IMR-90 (cell line): ENCODE data around the gene SLC9A3. TPM values are rescaled to one million over a fixed set of nuclear protein-coding genes. Genes with fewer than 3 reads are reported as not detected.
A peak's percentile ranks its signal among the peaks of the same experiment; 100 is the strongest.

Experiments used
- ATAC-seq: fragments of 200-7000 bp; cut with Tn5 transposase; 2 replicates; pipeline ENCODE4 v1.9.1; 2020; ENCODE audit warnings: low read depth, mild to moderate bottlenecking, moderate library complexity
- BruUV-seq: library from RNA; stranded (reverse); fragments of 400-500 nt; replicated peaks from 2 replicates; lab custom pipeline; 2021; lab: Mats Ljungman, UMichigan
- CTCF ChIA-PET: fragments of 300-600 bp; formaldehyde crosslinking; extraction: SDS; loops from one replicate; lab custom pipeline; 2021; ENCODE audit warnings: antibody characterized with exemption; lab: Yijun Ruan, JAX
- POLR2A ChIA-PET: fragments of 300-600 bp; sonication (Branson Sonifier 250); formaldehyde crosslinking; loops from one replicate; lab custom pipeline; 2022; ENCODE audit warnings: antibody characterized with exemption; ENCODE audit not compliant: unreplicated experiment; lab: Charles Lee
- DNase-seq: peaks from one replicate; pipeline ENCODE4 v3.0.0; 2013
- H2AFZ ChIP-seq: replicated peaks from 2 replicates; pipeline ENCODE3; 2013; ENCODE audit warnings: low read length, mild to moderate bottlenecking; ENCODE audit not compliant: poor library complexity
- H2AK5ac ChIP-seq: 2 replicates; pipeline ENCODE4 v1.6.1; 2013; ENCODE audit warnings: low read depth, low read length, inconsistent platforms
- H2AK9ac ChIP-seq: replicated peaks from 2 replicates; pipeline ENCODE3; 2013; ENCODE audit warnings: mild to moderate bottlenecking, low read depth, low read length, moderate library complexity; ENCODE audit not compliant: poor library complexity
- H2BK120ac ChIP-seq: 2 replicates; pipeline ENCODE4 v1.6.1; 2013; ENCODE audit warnings: low read depth, low read length, inconsistent platforms
- H2BK15ac ChIP-seq: 3 replicates; pipeline ENCODE4 v1.6.1; 2013; ENCODE audit warnings: low read depth, low read length, inconsistent platforms
- H2BK20ac ChIP-seq: 2 replicates; pipeline ENCODE4 v1.6.1; 2013; ENCODE audit warnings: low read depth, mild to moderate bottlenecking, inconsistent platforms, low read length, moderate library complexity
- H2BK5ac ChIP-seq: 2 replicates; pipeline ENCODE4 v1.6.1; 2013; ENCODE audit warnings: mild to moderate bottlenecking, low read depth, low read length, inconsistent platforms; ENCODE audit not compliant: poor library complexity, severe bottlenecking
- H3K14ac ChIP-seq: replicated peaks from 2 replicates; pipeline ENCODE4 v1.6.1; 2013; ENCODE audit warnings: low read depth, low read length, inconsistent platforms
- H3K18ac ChIP-seq: 2 replicates; pipeline ENCODE4 v1.6.1; 2013; ENCODE audit warnings: low read depth, low read length, control low read depth
- H3K23ac ChIP-seq: 2 replicates; pipeline ENCODE4 v1.6.1; 2013; ENCODE audit warnings: low read depth, low read length, inconsistent platforms
- H3K27ac ChIP-seq: 2 replicates; pipeline ENCODE4 v1.5.1; 2013; ENCODE audit warnings: mild to moderate bottlenecking, control low read depth, low read length; ENCODE audit not compliant: insufficient read depth
- H3K27me3 ChIP-seq: 2 replicates; pipeline ENCODE4 v1.6.1; 2013; ENCODE audit warnings: low read length; ENCODE audit not compliant: control insufficient read depth, insufficient read depth
- H3K36me3 ChIP-seq: 2 replicates; pipeline ENCODE4 v1.6.1; 2013; ENCODE audit warnings: low read length, mixed read lengths; ENCODE audit not compliant: control insufficient read depth, insufficient read depth
- H3K4ac ChIP-seq: 2 replicates; pipeline ENCODE4 v1.6.1; 2013; ENCODE audit warnings: low read depth, low read length, inconsistent platforms
- H3K4me1 ChIP-seq: 2 replicates; pipeline ENCODE4 v1.6.1; 2013; ENCODE audit warnings: low read length, mixed read lengths; ENCODE audit not compliant: control insufficient read depth, insufficient read depth
- H3K4me2 ChIP-seq: 2 replicates; pipeline ENCODE4 v1.6.1; 2013; ENCODE audit warnings: low read depth, mild to moderate bottlenecking, control low read depth, low read length, moderate library complexity
- H3K4me3 ChIP-seq: 2 replicates; pipeline ENCODE4 v1.5.1; 2013; ENCODE audit warnings: low read depth, mild to moderate bottlenecking, control low read depth, low read length, moderate library complexity; ENCODE audit not compliant: insufficient read depth
- H3K56ac ChIP-seq: 2 replicates; pipeline ENCODE4 v1.6.1; 2013; ENCODE audit warnings: low read length, inconsistent platforms; ENCODE audit not compliant: insufficient read depth; ENCODE audit errors: extremely low read depth
- H3K79me1 ChIP-seq, 2 experiments: 2 replicates each; pipeline ENCODE4 v1.6.1; 2013; ENCODE audit warnings: low read length in 2 of 2, inconsistent platforms in 1 of 2, low read depth in 1 of 2
- H3K9ac ChIP-seq: 2 replicates; pipeline ENCODE4 v1.6.1; 2013; ENCODE audit warnings: low read depth, low read length, control low read depth
- H3K9me1 ChIP-seq: 2 replicates; pipeline ENCODE4 v1.6.1; 2013; ENCODE audit warnings: low read length, inconsistent platforms; ENCODE audit not compliant: insufficient read depth
- H3K9me3 ChIP-seq: 2 replicates; pipeline ENCODE4 v1.6.1; 2013; ENCODE audit warnings: low read length; ENCODE audit not compliant: control insufficient read depth, insufficient read depth
- H4K20me1 ChIP-seq: 2 replicates; pipeline ENCODE4 v1.6.1; 2013; ENCODE audit warnings: low read length, inconsistent platforms; ENCODE audit not compliant: insufficient read depth
- H4K5ac ChIP-seq: 2 replicates; pipeline ENCODE4 v1.6.1; 2013; ENCODE audit warnings: mild to moderate bottlenecking, low read depth, low read length, control low read depth
- H4K8ac ChIP-seq, 2 experiments: 2 replicates each; pipeline ENCODE4 v1.6.1; 2013; ENCODE audit warnings: low read depth in 2 of 2, low read length in 2 of 2, control low read depth in 1 of 2, inconsistent platforms in 1 of 2
- H4K91ac ChIP-seq: 2 replicates; pipeline ENCODE4 v1.6.1; 2013; ENCODE audit warnings: low read depth, low read length, inconsistent platforms; ENCODE audit not compliant: insufficient read depth
- CEBPB ChIP-seq: IDR thresholded peaks from 2 replicates; pipeline ENCODE4 v1.6.1; 2012; ENCODE audit warnings: low read depth, low read length, improper control_type of control experiment
- MAFK ChIP-seq: IDR thresholded peaks from 2 replicates; pipeline ENCODE4 v1.6.1; 2012; ENCODE audit warnings: low read depth, low read length, improper control_type of control experiment
- NFE2L2 ChIP-seq: fragments of 150-350 bp; IDR thresholded peaks from 2 replicates; pipeline ENCODE4 v1.6.1; 2016; ENCODE audit warnings: low read depth, mild to moderate bottlenecking, low read length
- POLR2A ChIP-seq: IDR thresholded peaks from 2 replicates; pipeline ENCODE4 v1.6.1; 2012; ENCODE audit warnings: mild to moderate bottlenecking, low read depth, low read length
- RAD21 ChIP-seq: IDR thresholded peaks from 2 replicates; pipeline ENCODE4 v1.6.1; 2012; ENCODE audit warnings: low read length, improper control_type of control experiment
- RCOR1 ChIP-seq: IDR thresholded peaks from 2 replicates; pipeline ENCODE4 v1.6.1; 2012; ENCODE audit warnings: mild to moderate bottlenecking, low read length, improper control_type of control experiment; ENCODE audit not compliant: insufficient replicate concordance
- RFX5 ChIP-seq: IDR thresholded peaks from 2 replicates; pipeline ENCODE4 v1.8.0; 2012; ENCODE audit warnings: low read depth, mild to moderate bottlenecking, low read length, moderate library complexity
- SMC3 ChIP-seq: fragments of 150-350 bp; IDR thresholded peaks from 2 replicates; pipeline ENCODE4 v1.6.1; 2016; ENCODE audit warnings: low read depth, mild to moderate bottlenecking, antibody characterized with exemption, low read length, moderate library complexity
- USF2 ChIP-seq: fragments of 150-350 bp; IDR thresholded peaks from 2 replicates; pipeline ENCODE4 v1.6.1; 2017; ENCODE audit warnings: mild to moderate bottlenecking, antibody characterized with exemption, low read length, low read depth
- WGBS, 2 experiments: methylation state at CpG; one replicate each; pipeline versions ENCODE4 v1.1.5 to v1.1.7; 2013; ENCODE audit warnings: missing lambda C conversion rate in 2 of 2; ENCODE audit not compliant: insufficient read length in 1 of 2; ENCODE audit errors: extremely low coverage in 2 of 2; 5-methylcytosine and 5-hydroxymethylcytosine counted together
- dilution Hi-C: fragments of 300-500 bp; cut with HindIII; formaldehyde crosslinking; loops from one replicate; pipeline ENCODE4 v1.14.3; 2018; ENCODE audit warnings: low sequenced_read_pairs; ENCODE audit not compliant: unreplicated experiment
- in situ Hi-C: fragments of 300-500 bp; cut with MboI; formaldehyde crosslinking; loops from 3 replicates; pipeline ENCODE4 v1.14.3; 2019; ENCODE audit warnings: low sequenced_read_pairs, inconsistent platforms, mixed read lengths
- intact Hi-C: fragments of 100-400 bp; cut with micrococcal nuclease; formaldehyde crosslinking; loops from 2 replicates; pipeline ENCODE4 v1.10.0; 2022
- polyA plus RNA-seq, 3 experiments: library from polyadenylated mRNA; depleted of rRNA; stranded (reverse); fragments of >200 nt; gene quantifications; 2 replicates each; pipeline ENCODE4 v1.2.3, GENCODE V29; 2012; ENCODE audit warnings: low replicate concordance in 1 of 3
- total RNA-seq: library from RNA; depleted of rRNA; stranded (reverse); fragments of >200 nt; gene quantifications from 2 replicates; pipeline ENCODE4 v1.2.3, GENCODE V29; 2012

Gene SLC9A3
- total and polyA plus RNA-seq, 2 of the 4 experiments (the other 2 are of a cell fraction), result 0.72 to 1.5 TPM

- Histone ChIP-seq H4K8ac (no peak overlapping the region), H3K4me3 (no peak overlapping the region), H2BK5ac (no peak overlapping the region), H3K56ac (no peak overlapping the region), H2BK15ac (no peak overlapping the region), H3K9ac (no peak overlapping the region), H2AK5ac (no peak overlapping the region), H3K14ac (no peak overlapping the region), H3K79me1 (no peaks in the 10 kb centered on the region), H2AFZ (peak overlapping the region; percentile 32), H4K5ac (no peak overlapping the region), H2AK9ac (no peak overlapping the region), H3K4me1 (no peaks in the 10 kb centered on the region), H2BK20ac (no peak overlapping the region), H3K9me1 (no peaks in the 10 kb centered on the region; the same call in 1 of the 2 replicates), H3K4ac (no peak overlapping the region), H3K27ac (no peak overlapping the region), H3K23ac (no peak overlapping the region), H3K9me3 (no peaks in the 10 kb centered on the region), H4K20me1 (no peaks in the 10 kb centered on the region), H3K27me3 (peaks cover 84% of the 10 kb centered on the region), H3K18ac (no peak overlapping the region), H4K91ac (no peak overlapping the region), H3K36me3 (no peaks in the 10 kb centered on the region), H3K4me2 (no peak overlapping the region), H2BK120ac (no peak overlapping the region)
- TF ChIP-seq RAD21 (no peak), MAFK (no peak), SMC3 (no peak), CEBPB (no peak), RFX5 (no peak), USF2 (no peak), NFE2L2 (no peak), RCOR1 (no peak), POLR2A (no peak)
- intact Hi-C loops, result no loop called here
- no CpG with 5 or more reads among the region's 14 CpGs for WGBS, 2 experiments
- DNase-seq (no peak), ATAC-seq (no peak)
- ChIA-PET POLR2A (no interaction called here), CTCF (no interaction called here)
- in situ Hi-C loops, result no loop called here
- no TSS peak for BruUV-seq
- dilution Hi-C loops, result no loop called here
These were observed 2.3 kb upstream of the SLC9A3 start for GRCh38 chr5:526456-527088.
